ENCODE measurements around the gene ADAM22. TPM values are rescaled to one million over a fixed set of nuclear protein-coding genes. Genes with fewer than 3 reads are reported as not detected.

Gene ADAM22
- total and polyA plus RNA-seq, 2 experiments from 2014 or later = 2.7 to 18.7 TPM

- ATAC-seq (no peak), DNase-seq (ENCODE audit: low spot score) (no peak)
- H2AFZ ChIP-seq = no peak overlapping the region
- Mint-ChIP-seq H3K27me3 (ENCODE audit: insufficient read depth, low read depth, poor library complexity) (no peaks in the 10 kb centered on the region), H3K4me1 (peaks cover 8% of the 10 kb centered on the region; the same call in 2 of the 3 replicates), H3K9me3 (no peaks in the 10 kb centered on the region), H3K27ac (no peak overlapping the region), H3K36me3 (ENCODE audit: low read depth) (no peaks in the 10 kb centered on the region), H3K4me3 (no peak overlapping the region)
- no peaks in the 10 kb centered on the region for H3K79me2 ChIP-seq (replicated peaks; ENCODE audit: insufficient read depth)
- H3K4me3 ChIP-seq = no peak overlapping the region
- no peak overlapping the region for H3K4me2 ChIP-seq
- H3F3A ChIP-seq (replicated peaks; ENCODE audit: low read depth) = no peaks in the 10 kb centered on the region
- no peaks in the 10 kb centered on the region for H3K9me2 ChIP-seq (ENCODE audit: insufficient read depth)
- no peaks in the 10 kb centered on the region for H4K20me1 ChIP-seq (replicated peaks; ENCODE audit: insufficient read depth)
- no peak overlapping the region for H3K27ac ChIP-seq (ENCODE audit: low read depth)
- TF ChIP-seq EZH2phosphoT487 (IDR thresholded peaks at IDR 0.05; ENCODE audit: unreplicated experiment) (no peak), STAT1 (IDR thresholded peaks at IDR 0.05; ENCODE audit: unreplicated experiment) (no peak), POLR2AphosphoS5 (IDR thresholded peaks at IDR 0.05; ENCODE audit: low read depth) (no peak), ETS1 (IDR thresholded peaks at IDR 0.05) (no peak), ZNF114 (CRISPR knock-in tag; IDR thresholded peaks at IDR 0.05) (no peak)
- TF ChIP-seq, protein P1, sequence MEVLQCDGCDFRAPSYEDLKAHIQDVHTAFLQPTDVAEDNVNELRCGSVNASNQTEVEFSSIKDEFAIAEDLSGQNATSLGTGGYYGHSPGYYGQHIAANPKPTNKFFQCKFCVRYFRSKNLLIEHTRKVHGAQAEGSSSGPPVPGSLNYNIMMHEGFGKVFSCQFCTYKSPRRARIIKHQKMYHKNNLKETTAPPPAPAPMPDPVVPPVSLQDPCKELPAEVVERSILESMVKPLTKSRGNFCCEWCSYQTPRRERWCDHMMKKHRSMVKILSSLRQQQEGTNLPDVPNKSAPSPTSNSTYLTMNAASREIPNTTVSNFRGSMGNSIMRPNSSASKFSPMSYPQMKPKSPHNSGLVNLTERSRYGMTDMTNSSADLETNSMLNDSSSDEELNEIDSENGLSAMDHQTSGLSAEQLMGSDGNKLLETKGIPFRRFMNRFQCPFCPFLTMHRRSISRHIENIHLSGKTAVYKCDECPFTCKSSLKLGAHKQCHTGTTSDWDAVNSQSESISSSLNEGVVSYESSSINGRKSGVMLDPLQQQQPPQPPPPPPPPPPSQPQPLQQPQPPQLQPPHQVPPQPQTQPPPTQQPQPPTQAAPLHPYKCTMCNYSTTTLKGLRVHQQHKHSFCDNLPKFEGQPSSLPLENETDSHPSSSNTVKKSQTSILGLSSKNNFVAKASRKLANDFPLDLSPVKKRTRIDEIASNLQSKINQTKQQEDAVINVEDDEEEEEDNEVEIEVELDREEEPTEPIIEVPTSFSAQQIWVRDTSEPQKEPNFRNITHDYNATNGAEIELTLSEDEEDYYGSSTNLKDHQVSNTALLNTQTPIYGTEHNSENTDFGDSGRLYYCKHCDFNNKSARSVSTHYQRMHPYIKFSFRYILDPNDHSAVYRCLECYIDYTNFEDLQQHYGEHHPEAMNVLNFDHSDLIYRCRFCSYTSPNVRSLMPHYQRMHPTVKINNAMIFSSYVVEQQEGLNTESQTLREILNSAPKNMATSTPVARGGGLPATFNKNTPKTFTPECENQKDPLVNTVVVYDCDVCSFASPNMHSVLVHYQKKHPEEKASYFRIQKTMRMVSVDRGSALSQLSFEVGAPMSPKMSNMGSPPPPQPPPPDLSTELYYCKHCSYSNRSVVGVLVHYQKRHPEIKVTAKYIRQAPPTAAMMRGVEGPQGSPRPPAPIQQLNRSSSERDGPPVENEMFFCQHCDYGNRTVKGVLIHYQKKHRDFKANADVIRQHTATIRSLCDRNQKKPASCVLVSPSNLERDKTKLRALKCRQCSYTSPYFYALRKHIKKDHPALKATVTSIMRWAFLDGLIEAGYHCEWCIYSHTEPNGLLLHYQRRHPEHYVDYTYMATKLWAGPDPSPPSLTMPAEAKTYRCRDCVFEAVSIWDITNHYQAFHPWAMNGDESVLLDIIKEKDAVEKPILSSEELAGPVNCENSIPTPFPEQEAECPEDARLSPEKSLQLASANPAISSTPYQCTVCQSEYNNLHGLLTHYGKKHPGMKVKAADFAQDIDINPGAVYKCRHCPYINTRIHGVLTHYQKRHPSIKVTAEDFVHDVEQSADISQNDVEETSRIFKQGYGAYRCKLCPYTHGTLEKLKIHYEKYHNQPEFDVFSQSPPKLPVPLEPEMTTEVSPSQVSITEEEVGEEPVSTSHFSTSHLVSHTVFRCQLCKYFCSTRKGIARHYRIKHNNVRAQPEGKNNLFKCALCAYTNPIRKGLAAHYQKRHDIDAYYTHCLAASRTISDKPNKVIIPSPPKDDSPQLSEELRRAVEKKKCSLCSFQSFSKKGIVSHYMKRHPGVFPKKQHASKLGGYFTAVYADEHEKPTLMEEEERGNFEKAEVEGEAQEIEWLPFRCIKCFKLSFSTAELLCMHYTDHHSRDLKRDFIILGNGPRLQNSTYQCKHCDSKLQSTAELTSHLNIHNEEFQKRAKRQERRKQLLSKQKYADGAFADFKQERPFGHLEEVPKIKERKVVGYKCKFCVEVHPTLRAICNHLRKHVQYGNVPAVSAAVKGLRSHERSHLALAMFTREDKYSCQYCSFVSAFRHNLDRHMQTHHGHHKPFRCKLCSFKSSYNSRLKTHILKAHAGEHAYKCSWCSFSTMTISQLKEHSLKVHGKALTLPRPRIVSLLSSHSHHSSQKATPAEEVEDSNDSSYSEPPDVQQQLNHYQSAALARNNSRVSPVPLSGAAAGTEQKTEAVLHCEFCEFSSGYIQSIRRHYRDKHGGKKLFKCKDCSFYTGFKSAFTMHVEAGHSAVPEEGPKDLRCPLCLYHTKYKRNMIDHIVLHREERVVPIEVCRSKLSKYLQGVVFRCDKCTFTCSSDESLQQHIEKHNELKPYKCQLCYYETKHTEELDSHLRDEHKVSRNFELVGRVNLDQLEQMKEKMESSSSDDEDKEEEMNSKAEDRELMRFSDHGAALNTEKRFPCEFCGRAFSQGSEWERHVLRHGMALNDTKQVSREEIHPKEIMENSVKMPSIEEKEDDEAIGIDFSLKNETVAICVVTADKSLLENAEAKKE (CRISPR knock-in tag; IDR thresholded peaks at IDR 0.05) = no peak
- no peaks in the 10 kb centered on the region for H3K27me3 ChIP-seq (ENCODE audit: insufficient read depth)
- no peaks in the 10 kb centered on the region; the same call in 1 of the 2 replicates for H3K36me3 ChIP-seq (ENCODE audit: insufficient read depth)
- no peaks in the 10 kb centered on the region for H3K4me1 ChIP-seq (ENCODE audit: insufficient read depth)
Measured at GRCh38 chr7:88146616-88147015, 212.6 kb downstream of the ADAM22 start.

Data from GM23338 (cell line).